GM12878 (cell line): ENCODE results near the gene FBF1. TPM values are rescaled to one million over a fixed set of nuclear protein-coding genes. Genes with fewer than 3 reads are reported as not detected.

Experiments
- CBX5 ChIP-seq: sonication (generic); IDR thresholded peaks from 2 replicates; pipeline ENCODE4 v1.6.1; 2016; ENCODE audit warnings: low read depth, moderate library complexity, mild to moderate bottlenecking, inconsistent platforms
- EP300 ChIP-seq, 2 experiments: fragments of 150-350 bp in 1 of 2; IDR thresholded peaks; 2 replicates each; pipeline ENCODE4 v1.6.1; 2011 to 2012; ENCODE audit warnings: low read depth in 2 of 2, low read length in 2 of 2, borderline replicate concordance in 1 of 2, improper control_type of control experiment in 1 of 2, inconsistent platforms in 1 of 2; ENCODE audit not compliant: control insufficient read depth in 1 of 2
- GABPA ChIP-seq: IDR thresholded peaks from 2 replicates; pipeline ENCODE4 v1.6.1; 2014; ENCODE audit warnings: antibody characterized with exemption, low read depth, mild to moderate bottlenecking, inconsistent platforms
- HDGF ChIP-seq: fragments of 450-650 bp; IDR thresholded peaks from 2 replicates; pipeline ENCODE4 v1.6.1; 2016; ENCODE audit warnings: antibody characterized with exemption
- IRF4 ChIP-seq: IDR thresholded peaks from 2 replicates; pipeline ENCODE4 v1.6.1; 2011; ENCODE audit warnings: low read depth, low read length
- IRF5 ChIP-seq: fragments of 450-650 bp; IDR thresholded peaks from 2 replicates; pipeline ENCODE4 v1.6.1; 2017; ENCODE audit warnings: borderline replicate concordance
- JUNB ChIP-seq: IDR thresholded peaks from 2 replicates; pipeline ENCODE4 v1.6.1; 2016; ENCODE audit warnings: antibody characterized with exemption, mild to moderate bottlenecking
- JUND ChIP-seq: IDR thresholded peaks from 2 replicates; pipeline ENCODE4 v1.6.1; 2012; ENCODE audit warnings: low read depth, mild to moderate bottlenecking, low read length, improper control_type of control experiment, moderate library complexity
- MYC ChIP-seq: IDR thresholded peaks from 2 replicates; pipeline ENCODE4 v1.6.1; 2011; ENCODE audit warnings: mild to moderate bottlenecking, low read length, moderate library complexity, inconsistent platforms; ENCODE audit not compliant: insufficient read depth, insufficient replicate concordance, insufficient read length, severe bottlenecking
- NFXL1 ChIP-seq: fragments of 450-650 bp; IDR thresholded peaks from 2 replicates; pipeline ENCODE4 v1.6.1; 2017; ENCODE audit warnings: antibody characterized with exemption, mild to moderate bottlenecking, borderline replicate concordance
- PAX8 ChIP-seq: fragments of 450-650 bp; IDR thresholded peaks from 2 replicates; pipeline ENCODE4 v1.6.1; 2017; ENCODE audit warnings: mild to moderate bottlenecking, moderate library complexity
- POU2F2 ChIP-seq: IDR thresholded peaks from 3 replicates; pipeline ENCODE4 v1.6.1; 2011; ENCODE audit warnings: low read depth, mild to moderate bottlenecking, low read length, borderline replicate concordance
- RB1 ChIP-seq: fragments of 450-650 bp; formaldehyde crosslinking; IDR thresholded peaks from 2 replicates; pipeline ENCODE4 v1.6.1; 2017; ENCODE audit warnings: mild to moderate bottlenecking, borderline replicate concordance
- RUNX3 ChIP-seq: IDR thresholded peaks from 2 replicates; pipeline ENCODE4 v1.6.1; 2012; ENCODE audit warnings: low read length, inconsistent platforms
- SPI1 ChIP-seq: IDR thresholded peaks from 2 replicates; pipeline ENCODE4 v1.6.1; 2011; ENCODE audit warnings: low read depth, mild to moderate bottlenecking, low read length, moderate library complexity, borderline replicate concordance; ENCODE audit not compliant: insufficient read depth
- SREBF2 ChIP-seq: IDR thresholded peaks from 2 replicates; pipeline ENCODE4 v1.6.1; 2012; ENCODE audit warnings: mild to moderate bottlenecking, low read length
- TCF3 ChIP-seq: IDR thresholded peaks from 2 replicates; pipeline ENCODE4 v1.6.1; 2012; ENCODE audit warnings: low read depth, mild to moderate bottlenecking, low read length, borderline replicate concordance; ENCODE audit not compliant: insufficient read depth
- YY1 ChIP-seq: IDR thresholded peaks from 2 replicates; pipeline ENCODE4 v1.6.1; 2011; ENCODE audit warnings: low read depth, mild to moderate bottlenecking, low read length
- ZNF384 ChIP-seq: IDR thresholded peaks from 2 replicates; pipeline ENCODE4 v1.6.1; 2012; ENCODE audit warnings: low read depth, mild to moderate bottlenecking, low read length, improper control_type of control experiment, borderline replicate concordance
- polyA plus RNA-seq, 11 experiments: library from polyadenylated mRNA; depleted of rRNA in 4 of 11; unstranded in 6 of 11; stranded (reverse) in 5 of 11; fragments of >200 nt; fragmentation: Nextera tagmentation in 4 of 11; fragmentation: Illumina TruSeq in 1 of 11; extraction: Ambion mirVana in 4 of 11; extraction: Trizol in 1 of 11; gene quantifications; 1 replicate in 1 of 11; 2 replicates in 10 of 11; pipeline versions ENCODE4 v1.2.1 to v1.2.3, GENCODE V29; 2011 to 2016; ENCODE audit warnings: inconsistent platforms in 2 of 11, missing spikeins in 2 of 11, low read depth in 1 of 11
- total RNA-seq, 4 experiments: library from RNA; depleted of rRNA in 3 of 4; stranded (reverse); fragments of >200 nt in 3 of 4; fragmentation: Illumina TruSeq in 1 of 4; extraction: Trizol in 1 of 4; gene quantifications; 2 replicates each; pipeline versions ENCODE4 v1.2.1 to v1.2.3, GENCODE V29; 2013 to 2021
- TF ChIP-seq, protein P1 (sequence below): fragments of 450-650 bp; IDR thresholded peaks from 2 replicates; pipeline ENCODE4 v1.6.1; 2016; ENCODE audit warnings: mild to moderate bottlenecking

FBF1 gene
- total and polyA plus RNA-seq, 10 of the 15 experiments (the other 5 are each of a cell fraction or from before 2014, with no cell fraction given) = 0.29 to 15.0 (median 7.0) TPM

DNA sequence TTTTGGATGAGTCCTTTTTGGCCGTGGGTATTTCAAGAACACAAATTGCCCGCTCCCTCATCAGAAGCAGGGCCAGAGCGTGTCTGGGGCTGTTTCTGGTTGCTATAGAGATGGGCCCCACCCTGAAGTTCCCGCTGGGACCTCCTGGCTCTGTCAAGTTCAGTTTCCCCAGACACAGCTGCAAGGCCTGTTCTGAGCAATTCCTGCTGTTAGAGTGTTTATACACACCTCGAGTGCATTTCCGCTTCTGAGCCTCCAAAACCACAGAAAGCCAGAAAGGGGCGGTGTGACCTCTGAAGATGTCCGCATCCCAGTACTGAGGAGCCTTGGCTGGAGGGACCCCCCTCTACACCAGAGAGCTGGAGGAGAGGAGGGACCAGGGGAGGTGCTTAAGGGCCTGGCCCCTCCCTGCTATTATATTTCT lies 76.4 kb downstream of the FBF1 start (continued):
- TF ChIP-seq IRF5 (no peak), IRF4 (peak; percentile 69), MYC (no peak), SPI1 (peak; percentile 41; the same call in 1 of the 2 replicates), HDGF (no peak), NFXL1 (no peak), JUND (no peak), RUNX3 (peak; percentile 95), ZNF384 (no peak), JUNB (peak; percentile 28; the same call in 1 of the 2 replicates), POU2F2 (0 out of 3 replicates have a peak, but pooled peaks have one; percentile 10), RB1 (no peak), CBX5 (no peak), SREBF2 (no peak), GABPA (no peak), TCF3 (peak; percentile 95), PAX8 (no peak), YY1 (0 out of 2 replicates have a peak, but pooled peaks have one; percentile 32), EP300 (IDR thresholded peaks at IDR 0.05; ENCODE audit: borderline replicate concordance in 1 of 2, control insufficient read depth in 1 of 2, low read depth in 2 of 2, low read length in 2 of 2) (peak in 1 of 2 experiments; percentile 38; a peak in 1 of 4 replicates)
- TF ChIP-seq, protein P1, sequence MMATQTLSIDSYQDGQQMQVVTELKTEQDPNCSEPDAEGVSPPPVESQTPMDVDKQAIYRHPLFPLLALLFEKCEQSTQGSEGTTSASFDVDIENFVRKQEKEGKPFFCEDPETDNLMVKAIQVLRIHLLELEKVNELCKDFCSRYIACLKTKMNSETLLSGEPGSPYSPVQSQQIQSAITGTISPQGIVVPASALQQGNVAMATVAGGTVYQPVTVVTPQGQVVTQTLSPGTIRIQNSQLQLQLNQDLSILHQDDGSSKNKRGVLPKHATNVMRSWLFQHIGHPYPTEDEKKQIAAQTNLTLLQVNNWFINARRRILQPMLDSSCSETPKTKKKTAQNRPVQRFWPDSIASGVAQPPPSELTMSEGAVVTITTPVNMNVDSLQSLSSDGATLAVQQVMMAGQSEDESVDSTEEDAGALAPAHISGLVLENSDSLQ = peak; percentile 54; the same call in 1 of the 2 replicates
- TF ChIP-seq, all 136 proteins: peak for 29
